ENCODE data around the gene TRAPPC2. TPM values are rescaled to one million over a fixed set of nuclear protein-coding genes. Genes with fewer than 3 reads are reported as not detected.

Gene TRAPPC2
- total RNA-seq, 1 experiment from 2014 or later = 23.6 TPM

- CTCF ChIA-PET = no interaction called here
- no peak for DNase-seq
- H3F3A ChIP-seq (ENCODE audit: insufficient read depth, low read depth) = no peaks in the 10 kb centered on the region
- H3K27ac ChIP-seq = no peak overlapping the region
- H3K27me3 ChIP-seq (ENCODE audit: insufficient read depth, low read depth) = no peaks in the 10 kb centered on the region
- intact Hi-C loops (cut with micrococcal nuclease; ENCODE audit: unreplicated experiment) = no loop called here
- no peaks in the 10 kb centered on the region for H3K4me1 ChIP-seq (replicated peaks; ENCODE audit: insufficient read depth)
- no peaks in the 10 kb centered on the region for H3K9me3 ChIP-seq (ENCODE audit: insufficient read depth, low read depth)
- peaks cover 15% of the 10 kb centered on the region; the same call in 1 of the 2 replicates for H3K36me3 ChIP-seq (ENCODE audit: low read depth)
- POLR2A ChIA-PET (ENCODE audit: unreplicated experiment) = no interaction called here
- TF ChIP-seq CTCF (conservative IDR thresholded peaks at IDR 0.05) (no peak), EZH2 (IDR thresholded peaks at IDR 0.05; ENCODE audit: low read depth) (no peak)
- no peaks in the 10 kb centered on the region for H4K20me1 ChIP-seq (ENCODE audit: insufficient read depth)
- H3K4me2 ChIP-seq = no peak overlapping the region
- H2AFZ ChIP-seq = no peak overlapping the region
- BruUV-seq (replicated peaks) = no TSS peak
- no peaks in the 10 kb centered on the region for H3K9me2 ChIP-seq (ENCODE audit: insufficient read depth)
- H3K4me3 ChIP-seq = no peak overlapping the region
- no peaks in the 10 kb centered on the region for H3K79me2 ChIP-seq (ENCODE audit: low read depth)
These were observed 29.9 kb upstream of the TRAPPC2 start for GRCh38 chrX:13764281-13764680.

- no peaks in the 10 kb centered on the region for H3F3A ChIP-seq (ENCODE audit: insufficient read depth, low read depth)
- ChIA-PET POLR2A (ENCODE audit: unreplicated experiment) (no interaction called here), CTCF (no interaction called here)
- peaks cover 10% of the 10 kb centered on the region; the same call in 1 of the 2 replicates for H3K36me3 ChIP-seq (ENCODE audit: low read depth)
- no peaks in the 10 kb centered on the region for H3K9me3 ChIP-seq (ENCODE audit: insufficient read depth, low read depth)
- H4K20me1 ChIP-seq (ENCODE audit: insufficient read depth) = no peaks in the 10 kb centered on the region
- H3K4me2 ChIP-seq = no peak overlapping the region
- H2AFZ ChIP-seq = no peak overlapping the region
- no peaks in the 10 kb centered on the region for H3K9me2 ChIP-seq (ENCODE audit: insufficient read depth)
- no peaks in the 10 kb centered on the region for H3K79me2 ChIP-seq (ENCODE audit: low read depth)
- H3K27ac ChIP-seq = no peak overlapping the region
- TF ChIP-seq CTCF (conservative IDR thresholded peaks at IDR 0.05) (no peak), EZH2 (IDR thresholded peaks at IDR 0.05; ENCODE audit: low read depth) (no peak)
- intact Hi-C loops (cut with micrococcal nuclease; ENCODE audit: unreplicated experiment) = no loop called here
- no peak overlapping the region for H3K4me3 ChIP-seq
- BruUV-seq (replicated peaks) = no TSS peak
- no peaks in the 10 kb centered on the region for H3K4me1 ChIP-seq (replicated peaks; ENCODE audit: insufficient read depth)
- no peaks in the 10 kb centered on the region for H3K27me3 ChIP-seq (ENCODE audit: insufficient read depth, low read depth)
- DNase-seq = no peak
These were observed 29.1 kb upstream of the TRAPPC2 start for GRCh38 chrX:13763489-13763888.

GRCh38 chrX:13761606-13762414, 27.4 kb upstream of the TRAPPC2 start:
- TF ChIP-seq CTCF (conservative IDR thresholded peaks at IDR 0.05) (no peak), EZH2 (IDR thresholded peaks at IDR 0.05; ENCODE audit: low read depth) (no peak)
- H3K36me3 ChIP-seq (ENCODE audit: low read depth) = peaks cover 18% of the 10 kb centered on the region
- H3K9me3 ChIP-seq (ENCODE audit: insufficient read depth, low read depth) = no peaks in the 10 kb centered on the region
- no peak overlapping the region for H3K27ac ChIP-seq
- H3K27me3 ChIP-seq (ENCODE audit: insufficient read depth, low read depth) = no peaks in the 10 kb centered on the region
- H2AFZ ChIP-seq = no peak overlapping the region
- no peaks in the 10 kb centered on the region for H3K9me2 ChIP-seq (ENCODE audit: insufficient read depth)
- ChIA-PET CTCF (no interaction called here), POLR2A (ENCODE audit: unreplicated experiment) (no interaction called here)
- no peaks in the 10 kb centered on the region for H3K4me1 ChIP-seq (replicated peaks; ENCODE audit: insufficient read depth)
- no TSS peak for BruUV-seq (replicated peaks)
- H3K4me2 ChIP-seq = no peak overlapping the region
- intact Hi-C loops (cut with micrococcal nuclease; ENCODE audit: unreplicated experiment) = no loop called here
- no peaks in the 10 kb centered on the region for H3K79me2 ChIP-seq (ENCODE audit: low read depth)
- H3F3A ChIP-seq (ENCODE audit: insufficient read depth, low read depth) = no peaks in the 10 kb centered on the region
- H3K4me3 ChIP-seq = no peak overlapping the region
- no peaks in the 10 kb centered on the region for H4K20me1 ChIP-seq (ENCODE audit: insufficient read depth)
- DNase-seq = no peak

Measured in PC-9 (cell line).